Smooth muscle cell of the brain vasculature (primary cell): Measurements from ENCODE around the gene PPP2R3A.

Experiments
- DNase-seq: peaks from one replicate; pipeline ENCODE4 v3.0.0-alpha.2; 2012; ENCODE audit warnings: low read depth, low spot score

PPP2R3A gene

GRCh38 chr3:136022529-136023263, 57.2 kb downstream of the PPP2R3A start:
- no peak for DNase-seq

- DNase-seq = no peak
These were observed 57.9 kb downstream of the PPP2R3A start for GRCh38 chr3:136023264-136023978.

GRCh38 chr3:136036306-136036705, 70.8 kb downstream of the PPP2R3A start:
- no peak for DNase-seq

- no peak for DNase-seq
These were observed 73.1 kb downstream of the PPP2R3A start for GRCh38 chr3:136038668-136039067.

- peak; percentile 62 for DNase-seq
These were observed 77.2 kb downstream of the PPP2R3A start for GRCh38 chr3:136042608-136043221.

- DNase-seq = no peak
These were observed 79.6 kb downstream of the PPP2R3A start for GRCh38 chr3:136044980-136045745.

- DNase-seq = no peak
These were observed 82.5 kb downstream of the PPP2R3A start for GRCh38 chr3:136048068-136048467.

- DNase-seq = no peak
These were observed 84.7 kb downstream of the PPP2R3A start for GRCh38 chr3:136050250-136050649.

GRCh38 chr3:136055491-136055890, 90.0 kb downstream of the PPP2R3A start:
- no peak for DNase-seq

- DNase-seq = no peak
These were observed 101.7 kb downstream of the PPP2R3A start for GRCh38 chr3:136067211-136067610.

- DNase-seq = no peak
These were observed 103.2 kb downstream of the PPP2R3A start for GRCh38 chr3:136068708-136069107.

- DNase-seq = no peak
These were observed 104.4 kb downstream of the PPP2R3A start for GRCh38 chr3:136069933-136070332.

GRCh38 chr3:136070334-136070733, 104.8 kb downstream of the PPP2R3A start:
- no peak for DNase-seq

- DNase-seq = no peak
These were observed 105.7 kb downstream of the PPP2R3A start for GRCh38 chr3:136070953-136071949.

- DNase-seq = no peak
These were observed 109.1 kb downstream of the PPP2R3A start for GRCh38 chr3:136074546-136075170.

- peak; percentile 68 for DNase-seq
These were observed 109.8 kb downstream of the PPP2R3A start for GRCh38 chr3:136075218-136075808.

GRCh38 chr3:136075811-136076210, 110.3 kb downstream of the PPP2R3A start:
- no peak for DNase-seq

- no peak for DNase-seq
These were observed 113.2 kb downstream of the PPP2R3A start for GRCh38 chr3:136078421-136079364.
